Glutamatergic neuron (in vitro differentiated cells): Measurements from ENCODE around the gene SNX13. TPM values are rescaled to one million over a fixed set of nuclear protein-coding genes. Genes with fewer than 3 reads are reported as not detected.

Source experiments
- DNase-seq: peaks from one replicate; pipeline ENCODE4 v3.0.0; 2022
- H3K27ac Mint-ChIP-seq: one replicate; pipeline ENCODE4 v1.8.0; 2020; ENCODE audit warnings: mild to moderate bottlenecking, mixed read lengths, inconsistent platforms; ENCODE audit not compliant: unreplicated experiment
- H3K27me3 Mint-ChIP-seq: one replicate; pipeline ENCODE4 v1.8.0; 2020; ENCODE audit warnings: mild to moderate bottlenecking, moderate library complexity, mixed read lengths, inconsistent platforms; ENCODE audit not compliant: unreplicated experiment
- H3K36me3 Mint-ChIP-seq: one replicate; pipeline ENCODE4 v1.8.0; 2020; ENCODE audit warnings: mild to moderate bottlenecking, mixed read lengths, inconsistent platforms; ENCODE audit not compliant: unreplicated experiment
- H3K4me1 Mint-ChIP-seq: one replicate; pipeline ENCODE4 v1.8.0; 2020; ENCODE audit warnings: mild to moderate bottlenecking, low read depth, mixed read lengths, inconsistent platforms; ENCODE audit not compliant: unreplicated experiment
- H3K4me3 Mint-ChIP-seq: one replicate; pipeline ENCODE4 v1.8.0; 2020; ENCODE audit warnings: mild to moderate bottlenecking, mixed read lengths, inconsistent platforms; ENCODE audit not compliant: unreplicated experiment
- H3K9me3 Mint-ChIP-seq: one replicate; pipeline ENCODE4 v1.8.0; 2020; ENCODE audit warnings: mild to moderate bottlenecking, moderate library complexity, mixed read lengths, inconsistent platforms; ENCODE audit not compliant: unreplicated experiment
- total RNA-seq: library from RNA; stranded (reverse); fragmentation: NEBNext Ultra II Directional; extraction: Animal tissue kit (Norgen Biotek cat#: 25700); gene quantifications from one replicate; pipeline ENCODE4 v1.2.1, GENCODE V29; 2021; ENCODE audit not compliant: unreplicated experiment
- TF ChIP-seq, protein P1 (sequence below): fragments of 200-600 bp; sonication (generic); IDR thresholded peaks from one replicate; pipeline ENCODE4 v1.5.0; 2021; ENCODE audit not compliant: partially characterized antibody, unreplicated experiment

The SNX13 gene
- total RNA-seq, 1 donor from 2014 or later, result 29.9 TPM

DNA sequence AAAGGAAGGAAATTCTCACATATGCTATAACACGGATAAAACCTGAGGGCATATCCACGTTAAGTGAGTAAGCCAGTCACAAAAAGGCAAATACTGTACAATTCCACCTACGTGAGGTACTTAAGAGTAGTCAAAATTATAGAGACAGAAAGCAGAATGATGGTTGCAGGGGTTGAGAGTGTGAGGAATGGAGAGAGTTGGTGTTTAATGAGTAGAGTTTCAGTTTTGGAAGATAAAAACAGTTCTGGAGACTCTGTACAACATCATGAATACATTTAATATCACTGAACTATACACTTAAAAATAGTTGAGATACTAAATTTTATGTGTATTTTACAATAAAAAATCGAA is 95.1 kb downstream of the SNX13 start:
- H3K27ac Mint-ChIP-seq, result no peak overlapping the region
- TF ChIP-seq, protein P1, sequence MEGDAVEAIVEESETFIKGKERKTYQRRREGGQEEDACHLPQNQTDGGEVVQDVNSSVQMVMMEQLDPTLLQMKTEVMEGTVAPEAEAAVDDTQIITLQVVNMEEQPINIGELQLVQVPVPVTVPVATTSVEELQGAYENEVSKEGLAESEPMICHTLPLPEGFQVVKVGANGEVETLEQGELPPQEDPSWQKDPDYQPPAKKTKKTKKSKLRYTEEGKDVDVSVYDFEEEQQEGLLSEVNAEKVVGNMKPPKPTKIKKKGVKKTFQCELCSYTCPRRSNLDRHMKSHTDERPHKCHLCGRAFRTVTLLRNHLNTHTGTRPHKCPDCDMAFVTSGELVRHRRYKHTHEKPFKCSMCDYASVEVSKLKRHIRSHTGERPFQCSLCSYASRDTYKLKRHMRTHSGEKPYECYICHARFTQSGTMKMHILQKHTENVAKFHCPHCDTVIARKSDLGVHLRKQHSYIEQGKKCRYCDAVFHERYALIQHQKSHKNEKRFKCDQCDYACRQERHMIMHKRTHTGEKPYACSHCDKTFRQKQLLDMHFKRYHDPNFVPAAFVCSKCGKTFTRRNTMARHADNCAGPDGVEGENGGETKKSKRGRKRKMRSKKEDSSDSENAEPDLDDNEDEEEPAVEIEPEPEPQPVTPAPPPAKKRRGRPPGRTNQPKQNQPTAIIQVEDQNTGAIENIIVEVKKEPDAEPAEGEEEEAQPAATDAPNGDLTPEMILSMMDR, result no peak
- no peak overlapping the region for H3K4me3 Mint-ChIP-seq
- no peak for DNase-seq
- H3K4me1 Mint-ChIP-seq, result no peaks in the 10 kb centered on the region
- H3K27me3 Mint-ChIP-seq, result no peaks in the 10 kb centered on the region
- H3K36me3 Mint-ChIP-seq, result peaks cover 5% of the 10 kb centered on the region
- no peaks in the 10 kb centered on the region for H3K9me3 Mint-ChIP-seq

DNA sequence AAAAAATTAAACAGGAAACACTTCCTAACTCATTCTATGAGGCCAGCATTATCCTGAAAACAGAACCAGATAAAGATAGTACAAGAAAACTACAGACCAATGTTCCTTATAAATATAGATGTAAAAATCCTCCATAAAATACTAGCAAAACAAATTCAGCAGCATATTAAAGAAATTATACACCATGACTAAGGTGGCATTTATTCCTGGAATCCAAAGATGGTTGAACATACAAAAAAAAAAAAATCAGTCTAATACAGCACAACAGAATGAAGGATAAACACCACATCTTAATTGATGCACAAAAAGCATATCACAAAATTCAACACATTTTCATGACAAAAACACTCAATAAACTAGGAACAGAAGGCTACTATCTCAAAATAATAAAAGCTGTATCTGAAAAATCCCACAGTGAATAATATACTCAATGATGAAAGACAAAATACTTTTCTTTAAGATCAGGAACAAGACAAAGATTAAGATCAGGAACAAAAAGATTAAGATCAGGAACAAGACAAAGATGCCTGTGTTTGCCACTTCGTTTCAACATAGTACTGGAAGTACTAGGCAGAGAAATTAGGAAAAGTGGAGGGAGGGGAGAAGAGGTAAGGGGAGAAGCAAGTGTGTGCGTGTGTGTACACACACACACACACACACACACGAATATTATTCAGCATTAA is 95.6 kb downstream of the SNX13 start:
- H3K4me1 Mint-ChIP-seq, result no peaks in the 10 kb centered on the region
- DNase-seq, result no peak
- no peaks in the 10 kb centered on the region for H3K9me3 Mint-ChIP-seq
- H3K4me3 Mint-ChIP-seq, result no peak overlapping the region
- TF ChIP-seq, protein P1, result no peak
- H3K27me3 Mint-ChIP-seq, result no peaks in the 10 kb centered on the region
- H3K36me3 Mint-ChIP-seq, result peaks cover 5% of the 10 kb centered on the region
- H3K27ac Mint-ChIP-seq, result no peak overlapping the region

DNA sequence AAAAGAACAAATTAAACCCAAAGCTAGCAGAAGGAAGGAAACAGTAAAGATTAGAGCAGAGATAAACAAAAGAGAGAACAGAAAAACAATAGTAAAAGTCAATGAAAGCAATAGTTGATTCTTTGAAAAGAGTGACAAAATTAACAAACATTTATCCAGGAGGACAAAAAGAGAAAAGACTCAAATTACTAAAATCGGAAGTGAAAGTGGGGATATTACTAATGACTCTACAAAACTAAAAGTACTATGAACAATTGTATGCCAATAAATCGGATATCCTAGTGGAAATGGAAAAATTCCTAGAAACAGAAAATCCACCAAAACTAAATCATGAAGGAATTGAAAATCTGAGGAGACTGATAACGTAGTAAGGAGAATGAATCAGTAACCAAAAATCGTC is 96.3 kb downstream of the SNX13 start:
- H3K27me3 Mint-ChIP-seq, result no peaks in the 10 kb centered on the region
- H3K4me1 Mint-ChIP-seq, result no peaks in the 10 kb centered on the region
- TF ChIP-seq, protein P1, result no peak
- no peak overlapping the region for H3K4me3 Mint-ChIP-seq
- no peak overlapping the region for H3K27ac Mint-ChIP-seq
- no peak for DNase-seq
- no peaks in the 10 kb centered on the region for H3K9me3 Mint-ChIP-seq
- peaks cover 4% of the 10 kb centered on the region for H3K36me3 Mint-ChIP-seq

DNA sequence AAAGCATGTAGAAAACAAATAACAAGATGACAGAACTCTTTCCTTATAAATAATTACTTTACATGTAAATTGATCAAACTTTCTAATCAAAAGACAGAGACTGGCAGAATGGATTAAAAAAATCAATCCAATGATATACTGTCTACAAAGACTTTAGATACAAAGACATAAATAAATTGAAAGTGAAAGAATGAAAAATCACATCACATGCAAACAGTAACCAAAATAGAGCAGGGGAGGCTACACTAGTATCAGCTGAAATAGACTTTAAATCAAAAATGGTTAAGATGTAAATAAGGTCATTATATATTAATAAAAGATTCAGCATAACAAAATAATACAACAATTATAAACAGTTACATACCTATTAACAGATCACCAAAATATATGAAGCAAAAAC is 97.3 kb downstream of the SNX13 start:
- H3K27me3 Mint-ChIP-seq, result no peaks in the 10 kb centered on the region
- TF ChIP-seq, protein P1, result no peak
- no peak overlapping the region for H3K4me3 Mint-ChIP-seq
- no peaks in the 10 kb centered on the region for H3K4me1 Mint-ChIP-seq
- no peak for DNase-seq
- no peaks in the 10 kb centered on the region for H3K36me3 Mint-ChIP-seq
- H3K27ac Mint-ChIP-seq, result no peak overlapping the region
- H3K9me3 Mint-ChIP-seq, result no peaks in the 10 kb centered on the region

DNA sequence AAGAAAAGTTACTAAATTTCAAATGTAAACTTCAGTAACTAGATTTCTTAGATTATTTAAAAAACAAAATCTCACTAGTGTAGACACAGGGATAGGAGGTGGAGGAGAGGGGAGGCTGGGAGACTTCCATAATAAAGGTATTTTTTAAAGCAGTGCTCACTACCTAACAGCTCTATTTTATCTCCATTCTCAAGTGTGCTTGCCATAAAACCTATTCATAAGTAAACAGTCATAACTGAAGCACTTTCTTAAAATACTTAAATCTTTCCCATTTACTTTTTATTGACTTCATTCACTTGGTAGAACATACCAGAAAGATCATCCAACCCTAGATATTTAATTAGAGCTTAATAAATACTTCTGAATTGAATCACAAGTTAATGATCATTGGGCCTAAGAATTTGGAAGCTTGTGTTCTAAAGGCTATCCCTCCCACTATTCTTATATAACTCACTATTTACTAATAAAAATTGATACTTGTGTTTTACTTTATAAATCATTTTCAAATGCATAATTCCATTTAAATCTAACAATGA is 107.4 kb downstream of the SNX13 start:
- DNase-seq, result no peak
- H3K4me3 Mint-ChIP-seq, result no peak overlapping the region
- H3K4me1 Mint-ChIP-seq, result no peaks in the 10 kb centered on the region
- H3K27ac Mint-ChIP-seq, result no peak overlapping the region
- H3K27me3 Mint-ChIP-seq, result no peaks in the 10 kb centered on the region
- no peaks in the 10 kb centered on the region for H3K9me3 Mint-ChIP-seq
- H3K36me3 Mint-ChIP-seq, result no peaks in the 10 kb centered on the region
- TF ChIP-seq, protein P1, result no peak
